Psoas muscle (tissue), 8 donors: ENCODE data around the gene COL4A4. TPM values are rescaled to one million over a fixed set of nuclear protein-coding genes. Genes with fewer than 3 reads are reported as not detected.

Experiments
- ATAC-seq, 4 donors: fragments of 200-7000 bp; cut with Tn5 transposase; one replicate each; pipeline ENCODE4 v1.9.1; 2020; ENCODE audit warnings: moderate library complexity in 3 of 4, mild to moderate bottlenecking in 2 of 4
- DNase-seq, 2 donors: peaks; one replicate each; pipeline ENCODE4 v3.0.0-alpha.2; 2020
- H3K27ac ChIP-seq: fragments of 200-600 bp; one replicate; pipeline ENCODE4 v1.8.0; 2022
- H3K27me3 ChIP-seq, 3 donors: fragments of 200-600 bp in 1 of 3; one replicate each; pipeline versions ENCODE4 v1.6.1 to v1.8.0; 2013 to 2022; ENCODE audit warnings: low read length in 2 of 3, mild to moderate bottlenecking in 2 of 3, moderate library complexity in 1 of 3; ENCODE audit not compliant: insufficient read depth in 3 of 3
- H3K36me3 ChIP-seq, 2 donors: fragments of 200-600 bp in 1 of 2; one replicate each; pipeline versions ENCODE4 v1.6.1 to v1.8.0; 2013 to 2022; ENCODE audit warnings: low read depth in 1 of 2, mild to moderate bottlenecking in 1 of 2, moderate library complexity in 1 of 2; ENCODE audit not compliant: insufficient read depth in 1 of 2
- H3K4me1 ChIP-seq: fragments of 200-600 bp; one replicate; pipeline ENCODE4 v1.8.0; 2022
- H3K4me3 ChIP-seq: fragments of 200-600 bp; one replicate; pipeline ENCODE4 v1.8.0; 2022; ENCODE audit warnings: mild to moderate bottlenecking
- H3K9me3 ChIP-seq: fragments of 200-600 bp; one replicate; pipeline ENCODE4 v1.8.0; 2022
- WGBS, 3 donors: extraction: QIAGEN DNeasy Blood & Tissue Kit; methylation state at CpG; one replicate each; pipeline versions ENCODE4 v1.1.6 to v1.1.7; 2013; 5-methylcytosine and 5-hydroxymethylcytosine counted together
- intact Hi-C, 2 donors: fragments of 100-400 bp; cut with DNase I; formaldehyde crosslinking; loops; one replicate each; pipeline versions ENCODE4 v1.11.0 to v1.14.2; 2022
- polyA plus RNA-seq, 3 donors: library from polyadenylated mRNA; stranded (reverse); fragments of 200-250 nt; gene quantifications; one replicate each; pipeline ENCODE4 v1.2.3, GENCODE V29; 2013
- total RNA-seq, 4 donors: library from RNA; stranded (reverse); fragmentation: NEBNext Ultra II Directional in 2 of 4; extraction: Animal tissue kit (Norgen Biotek cat#: 25700) in 2 of 4; gene quantifications; one replicate each; pipeline versions ENCODE4 v1.2.1 to v1.2.4, GENCODE V29; 2021 to 2023
- TF ChIP-seq, protein P1 (sequence below): fragments of 200-600 bp; IDR thresholded peaks from one replicate; pipeline ENCODE4 v1.8.0; 2022; ENCODE audit warnings: antibody characterized with exemption
- donor health status: healthy with polysubstance abuse.
- donor health status: DM: no; HTN: no; CAD: no; lungs with moderate emphysema.
- donor health status: Bipolar disorder and iron deficiency.
- donor health status: healthy.
- donor health status: DM: yes; HTN: yes; CAD: no.
- donor health status: DM: no; HTN: no; CAD: no.
- donor health status: DM: no; HTN: no; CAD: no.
- donor health status: DM: yes; HTN: yes; CAD: no.

COL4A4 gene
- total and polyA plus RNA-seq, 7 donors = 1.7 to 16.0 (median 4.6) TPM

DNA sequence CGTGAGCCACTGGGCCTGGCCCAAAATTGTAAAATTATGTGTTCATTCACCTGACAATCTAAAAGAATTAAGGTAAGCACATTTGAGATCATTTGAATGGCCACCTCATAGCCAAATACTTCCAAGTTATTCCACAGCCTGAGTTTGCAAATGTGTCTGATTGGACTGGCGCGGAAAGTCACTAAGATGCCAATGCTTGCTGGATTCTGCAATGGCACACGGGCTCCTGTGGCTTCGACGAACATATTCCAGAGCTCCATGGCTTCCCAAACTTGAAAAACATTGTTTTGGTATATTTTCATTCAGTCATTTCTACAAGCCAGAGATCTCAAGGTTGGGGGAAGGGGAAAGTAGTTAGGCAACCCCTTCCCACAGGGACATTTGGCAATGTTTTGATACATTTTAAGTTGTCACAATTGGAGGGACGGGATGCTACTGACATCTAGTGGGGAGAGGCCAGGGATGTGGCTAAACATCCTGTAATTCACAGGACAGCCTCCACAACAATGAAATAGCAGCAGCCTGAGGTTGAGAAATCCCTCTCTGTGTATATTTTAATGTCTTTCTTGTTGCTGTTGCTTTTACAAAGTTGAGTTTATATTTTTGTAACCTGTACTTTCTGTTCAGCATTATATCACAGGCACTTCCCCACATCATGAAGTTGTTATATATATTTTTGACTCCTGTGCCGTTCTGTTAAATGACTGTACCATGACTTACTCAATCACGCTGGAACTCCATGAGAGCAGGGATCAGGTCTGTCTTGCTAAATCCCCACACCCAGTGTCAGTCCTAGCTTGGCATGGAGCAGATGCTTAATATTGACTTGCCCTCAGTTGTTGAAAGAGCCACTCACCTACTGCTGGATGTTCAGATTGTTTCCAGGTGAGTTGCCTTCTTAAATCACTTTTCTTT is 56.9 kb downstream of the COL4A4 start:
- ATAC-seq (peak in 3 of 4 donors; percentile 30 to 58 (median 35)), DNase-seq (no peak)
- TF ChIP-seq, protein P1, sequence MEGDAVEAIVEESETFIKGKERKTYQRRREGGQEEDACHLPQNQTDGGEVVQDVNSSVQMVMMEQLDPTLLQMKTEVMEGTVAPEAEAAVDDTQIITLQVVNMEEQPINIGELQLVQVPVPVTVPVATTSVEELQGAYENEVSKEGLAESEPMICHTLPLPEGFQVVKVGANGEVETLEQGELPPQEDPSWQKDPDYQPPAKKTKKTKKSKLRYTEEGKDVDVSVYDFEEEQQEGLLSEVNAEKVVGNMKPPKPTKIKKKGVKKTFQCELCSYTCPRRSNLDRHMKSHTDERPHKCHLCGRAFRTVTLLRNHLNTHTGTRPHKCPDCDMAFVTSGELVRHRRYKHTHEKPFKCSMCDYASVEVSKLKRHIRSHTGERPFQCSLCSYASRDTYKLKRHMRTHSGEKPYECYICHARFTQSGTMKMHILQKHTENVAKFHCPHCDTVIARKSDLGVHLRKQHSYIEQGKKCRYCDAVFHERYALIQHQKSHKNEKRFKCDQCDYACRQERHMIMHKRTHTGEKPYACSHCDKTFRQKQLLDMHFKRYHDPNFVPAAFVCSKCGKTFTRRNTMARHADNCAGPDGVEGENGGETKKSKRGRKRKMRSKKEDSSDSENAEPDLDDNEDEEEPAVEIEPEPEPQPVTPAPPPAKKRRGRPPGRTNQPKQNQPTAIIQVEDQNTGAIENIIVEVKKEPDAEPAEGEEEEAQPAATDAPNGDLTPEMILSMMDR = peak; percentile 27
- Histone ChIP-seq H3K9me3 (no peaks in the 10 kb centered on the region), H3K27me3 (no peaks in the 10 kb centered on the region), H3K4me3 (no peak overlapping the region), H3K27ac (no peak overlapping the region), H3K36me3 (peaks cover 4 to 77% of the 10 kb centered on the region in 2 donors), H3K4me1 (no peaks in the 10 kb centered on the region)
- intact Hi-C loops = loop anchor here in 1 of 2 donors (10.0 kb wide), 1 partner anchor 1442 kb away; no protein-coding TSS in a partner anchor
- WGBS, 3 donors = 85 to 87% (median 86%) methylated on average over 9 of the region's 9 CpGs

DNA sequence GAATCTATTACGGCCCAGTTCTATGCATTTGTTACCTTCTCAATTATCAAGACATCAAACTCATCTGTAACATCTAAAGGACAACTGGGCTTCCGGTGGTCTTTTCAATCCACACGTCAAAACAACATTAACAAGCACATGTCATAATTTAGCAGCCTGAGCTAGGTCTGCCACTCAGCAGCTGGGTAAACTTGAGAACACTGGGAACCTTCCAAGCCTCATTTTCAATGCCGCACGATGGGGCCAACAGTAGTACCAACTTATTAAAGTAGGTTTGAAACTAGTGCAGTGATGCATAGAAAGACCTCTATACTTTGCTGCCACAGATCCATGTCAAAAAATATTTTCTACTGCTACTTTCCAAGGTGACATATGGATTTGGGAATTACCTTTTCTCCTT is 60.4 kb downstream of the COL4A4 start:
- no peaks in the 10 kb centered on the region for H3K27me3 ChIP-seq
- WGBS, 3 donors = 51 to 64% (median 57%) methylated on average over 5 of the region's 5 CpGs
- no peak overlapping the region for H3K4me3 ChIP-seq
- intact Hi-C loops = loop anchor here in 1 of 2 donors (10.0 kb wide), 1 partner anchor 1439 kb away; no protein-coding TSS in a partner anchor
- H3K9me3 ChIP-seq = no peaks in the 10 kb centered on the region
- DNase-seq (no peak), ATAC-seq (no peak)
- no peak overlapping the region for H3K27ac ChIP-seq
- TF ChIP-seq, protein P1 = no peak
- H3K4me1 ChIP-seq = no peaks in the 10 kb centered on the region
- peaks cover 0 to 77% of the 10 kb centered on the region in 2 donors for H3K36me3 ChIP-seq

DNA sequence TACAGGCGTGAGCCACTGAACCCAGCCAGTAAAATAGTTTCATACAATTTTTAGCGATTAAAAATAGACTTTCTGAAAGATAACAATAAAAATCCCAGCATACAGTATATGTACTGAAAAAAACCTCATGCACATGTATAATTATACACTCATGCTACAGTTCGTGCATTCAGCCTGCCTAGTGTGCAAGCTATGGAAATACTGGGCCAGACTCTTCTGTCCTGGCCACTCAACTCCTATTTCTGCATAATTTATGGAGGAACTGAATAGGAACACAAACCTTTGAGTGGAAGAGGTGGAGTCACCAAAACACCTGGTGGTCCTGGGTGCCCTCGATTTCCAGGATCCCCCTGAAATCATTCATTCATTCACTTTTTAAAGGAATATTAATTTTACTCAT is 64.7 kb downstream of the COL4A4 start:
- 72 to 79% (median 79%) methylated on average over 4 of the region's 4 CpGs for WGBS, 3 donors
- ATAC-seq = no peak
- Histone ChIP-seq H3K27me3 (no peaks in the 10 kb centered on the region), H3K9me3 (no peaks in the 10 kb centered on the region), H3K4me1 (no peaks in the 10 kb centered on the region), H3K27ac (no peak overlapping the region), H3K36me3 (peaks cover 0 to 94% of the 10 kb centered on the region in 2 donors), H3K4me3 (no peak overlapping the region)
- intact Hi-C loops = no loop called here
- TF ChIP-seq, protein P1 = no peak
- no peak for DNase-seq

DNA sequence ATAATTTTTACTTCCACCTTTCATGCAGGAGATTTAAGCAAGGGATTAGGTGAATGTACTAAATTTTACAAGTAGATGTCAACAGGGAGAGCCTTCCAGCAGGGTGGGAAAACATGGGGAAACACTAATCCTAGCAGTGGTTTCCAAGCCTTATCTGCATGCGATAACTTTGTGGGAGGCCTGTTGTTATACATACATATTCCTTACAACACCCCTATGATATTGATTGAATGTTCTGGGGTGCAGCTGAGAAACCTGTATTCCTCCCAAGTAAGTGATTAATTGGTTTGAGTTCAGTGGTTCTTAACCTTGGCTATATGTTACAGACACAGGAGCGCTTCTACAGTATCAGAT is 65.9 kb downstream of the COL4A4 start:
- H3K36me3 ChIP-seq = peaks cover 0 to 97% of the 10 kb centered on the region in 2 donors
- TF ChIP-seq, protein P1 = no peak
- H3K4me3 ChIP-seq = no peak overlapping the region

More for the DNA sequence above, 65.9 kb downstream of the COL4A4 start:
- H3K27me3 ChIP-seq = no peaks in the 10 kb centered on the region
- no peak overlapping the region for H3K27ac ChIP-seq
- intact Hi-C loops = no loop called here
- H3K4me1 ChIP-seq = no peaks in the 10 kb centered on the region
- no peaks in the 10 kb centered on the region for H3K9me3 ChIP-seq
- ATAC-seq (no peak), DNase-seq (no peak)
- 58 to 83% (median 80%) methylated on average over 2 of the region's 2 CpGs for WGBS, 3 donors
